GM18870 (cell line): ENCODE measurements around the gene ZFYVE28.

Experiments used
- ATAC-seq: cut with Tn5 transposase; IDR thresholded peaks from one replicate; pipeline ENCODE4 v1.9.1; 2021; ENCODE audit warnings: moderate library complexity; ENCODE audit not compliant: unreplicated experiment

Gene ZFYVE28

GRCh38 chr4:2412534-2412884 lies 5.9 kb downstream of the ZFYVE28 start:
- ATAC-seq = peak; percentile 41

DNA sequence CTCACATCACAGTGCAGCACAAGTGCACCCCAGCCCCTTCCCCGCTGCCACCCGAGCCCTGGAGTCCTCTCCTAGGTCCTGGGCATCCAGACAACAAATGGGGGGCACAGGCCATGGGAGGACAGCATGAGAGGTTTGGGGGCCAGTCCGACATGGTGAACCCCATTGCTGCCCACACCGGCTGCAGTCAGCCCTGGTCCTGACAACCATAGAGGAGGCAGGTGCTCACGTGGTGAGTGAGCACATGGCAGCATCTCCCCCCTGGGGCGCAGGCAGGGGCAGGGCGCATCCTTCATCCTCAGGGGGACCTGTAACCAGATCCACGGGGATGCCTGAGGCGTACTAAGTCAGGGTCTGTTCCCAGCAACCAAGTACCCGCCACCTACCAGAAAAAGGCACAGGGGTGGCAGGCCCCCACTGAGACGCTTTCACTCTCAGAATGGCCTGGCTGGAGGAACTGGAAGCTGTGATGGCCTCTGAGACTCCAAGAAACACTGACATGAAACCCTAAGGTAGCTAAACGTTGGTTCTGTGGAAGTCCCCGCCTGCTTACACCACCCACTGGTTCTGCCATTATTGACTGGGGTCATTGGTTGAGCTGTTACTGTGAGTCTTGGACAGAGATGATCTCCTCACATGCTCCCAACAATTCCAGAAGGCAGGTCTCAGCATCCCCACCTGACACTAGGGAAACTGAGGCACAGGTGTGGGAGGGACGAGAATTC lies 6.5 kb downstream of the ZFYVE28 start:
- no peak for ATAC-seq

DNA sequence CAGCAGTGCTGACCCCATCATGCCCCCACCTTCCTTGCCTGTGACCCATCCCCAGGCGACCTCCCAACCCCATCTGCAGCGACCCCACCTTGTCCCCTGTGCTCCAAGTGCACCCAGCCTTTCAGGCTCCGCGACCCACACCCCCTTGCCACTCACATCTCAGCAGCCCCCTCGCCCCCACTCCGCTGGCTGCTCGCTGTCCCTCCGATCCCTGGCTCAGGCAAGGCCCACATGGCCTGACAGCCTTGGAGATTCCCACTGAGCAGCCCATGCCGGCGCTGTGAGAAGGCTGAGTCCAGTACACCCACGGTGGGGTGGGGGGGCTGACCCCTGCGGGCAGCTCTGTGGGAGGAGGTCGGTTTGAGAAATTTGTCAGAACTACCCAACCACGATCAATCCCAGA lies 9.1 kb downstream of the ZFYVE28 start:
- no peak for ATAC-seq

- ATAC-seq = no peak
These were observed 9.5 kb downstream of the ZFYVE28 start for GRCh38 chr4:2408976-2409375.

GRCh38 chr4:2408401-2408958 lies 10.0 kb downstream of the ZFYVE28 start:
- no peak for ATAC-seq

DNA sequence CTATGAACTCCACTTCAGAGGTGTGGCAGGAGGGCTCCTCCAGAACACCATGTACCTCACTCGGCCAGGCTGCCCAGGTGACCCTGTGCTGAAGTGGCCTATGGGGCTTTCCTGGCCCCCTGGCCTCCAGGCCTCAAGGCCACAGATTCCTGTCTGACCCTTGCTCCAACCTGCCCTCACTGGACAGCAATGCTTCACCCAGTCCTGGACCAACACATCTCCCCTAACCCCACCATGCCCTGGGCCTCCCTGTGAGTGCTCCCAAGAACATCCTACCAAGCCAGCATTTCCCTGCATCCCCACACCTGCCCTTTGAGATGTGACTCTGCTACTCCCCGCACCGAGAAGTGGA lies 10.5 kb downstream of the ZFYVE28 start:
- no peak for ATAC-seq

GRCh38 chr4:2406920-2407319 lies 11.5 kb downstream of the ZFYVE28 start:
- no peak for ATAC-seq

DNA sequence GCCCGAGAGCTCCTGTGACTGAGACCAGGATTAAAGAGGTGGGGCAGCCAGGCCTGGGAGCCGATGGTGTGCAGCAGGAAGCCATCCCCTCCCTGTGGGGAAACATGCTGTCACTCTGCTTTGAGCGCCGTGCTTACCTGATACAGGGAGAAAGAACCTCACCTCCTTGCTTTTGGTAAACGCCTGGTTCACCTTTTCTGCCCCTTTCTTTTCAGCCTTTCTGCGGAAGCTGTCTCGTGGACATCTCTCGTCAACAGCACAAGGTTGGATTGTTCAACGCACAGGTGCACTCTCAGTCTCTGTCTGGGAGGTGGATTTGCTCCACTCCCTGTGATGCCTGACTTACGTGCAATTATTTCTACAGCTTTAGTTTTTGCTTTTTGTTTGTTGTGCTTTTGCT lies 12.0 kb downstream of the ZFYVE28 start:
- no peak for ATAC-seq

DNA sequence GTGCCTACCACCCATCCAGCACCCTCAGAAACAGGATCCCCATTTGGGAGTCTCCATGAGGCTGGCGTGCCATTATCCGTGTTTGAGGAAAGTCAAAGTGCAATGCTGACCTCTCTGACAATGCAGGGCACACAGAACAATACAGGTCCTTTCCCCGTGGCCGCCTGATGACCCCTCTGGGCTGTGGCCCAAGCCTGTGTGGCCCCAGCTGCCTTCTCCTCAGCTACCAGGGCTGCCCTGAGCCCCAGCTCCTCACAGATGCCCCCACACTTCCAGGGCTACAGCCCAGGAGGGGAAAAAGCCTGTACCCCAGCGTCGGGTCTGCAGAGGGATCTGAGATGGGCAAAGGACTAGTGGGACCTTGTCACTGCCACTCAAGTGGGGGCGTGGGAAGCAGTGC lies 15.5 kb downstream of the ZFYVE28 start:
- no peak for ATAC-seq

DNA sequence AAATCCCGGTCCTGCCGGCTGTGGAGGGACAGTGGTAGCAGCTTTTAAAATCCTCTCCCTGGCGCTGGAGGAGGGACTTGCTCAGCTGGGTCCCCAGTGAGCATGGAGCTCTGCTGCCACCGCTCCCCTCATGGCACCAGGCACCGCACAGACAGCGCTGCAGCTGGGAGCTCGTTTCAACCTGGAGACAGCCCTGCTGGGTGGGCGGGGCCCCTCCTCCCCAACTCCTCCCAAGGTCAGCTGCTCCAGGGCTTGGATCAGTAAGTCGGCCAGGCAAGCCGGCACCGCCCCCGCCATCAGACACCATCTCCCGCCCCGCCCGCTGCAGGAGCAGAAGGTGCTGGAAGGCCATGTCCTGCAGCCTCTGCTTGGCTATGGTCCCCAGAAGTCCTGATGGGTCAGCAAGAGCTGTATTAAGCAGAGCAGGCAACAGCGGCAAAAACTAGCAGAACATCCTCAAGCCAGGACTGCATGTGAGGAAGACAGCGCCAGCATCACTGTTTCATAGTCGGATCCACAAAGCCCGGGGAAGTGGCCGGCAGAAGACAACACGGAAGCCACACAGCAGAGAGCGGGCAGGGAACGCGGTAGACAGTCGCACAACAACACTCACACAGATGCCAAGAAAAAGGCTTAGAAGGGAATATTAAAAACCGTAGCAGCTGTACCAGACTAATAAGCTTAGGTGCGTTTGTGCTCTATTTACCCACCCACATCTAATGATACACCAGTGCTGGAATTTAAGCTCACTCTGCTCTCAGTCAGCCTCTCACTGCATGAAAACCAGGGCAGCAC lies 16.2 kb downstream of the ZFYVE28 start:
- ATAC-seq = no peak

DNA sequence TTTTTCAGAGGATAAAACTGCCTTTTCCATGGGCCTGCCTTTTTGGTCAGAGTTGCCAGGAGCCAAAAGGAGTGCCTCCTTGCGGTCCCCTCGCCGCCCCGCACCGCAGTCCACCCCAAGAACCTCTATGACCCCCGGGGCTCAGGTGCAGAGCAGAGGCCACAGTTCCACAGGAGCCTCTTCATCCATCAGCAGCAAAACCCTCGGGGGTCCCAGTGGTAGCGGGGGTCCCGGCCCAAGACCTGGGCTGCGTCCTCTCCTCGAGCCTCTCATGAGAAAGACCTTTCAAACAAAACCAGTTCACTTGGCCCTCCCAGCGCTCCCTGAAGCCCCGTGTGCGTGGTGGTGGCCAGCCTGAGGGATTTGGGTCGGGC lies 16.8 kb downstream of the ZFYVE28 start:
- no peak for ATAC-seq

- ATAC-seq = no peak
These were observed 17.4 kb downstream of the ZFYVE28 start for GRCh38 chr4:2400841-2401609.

- ATAC-seq = no peak
These were observed 18.7 kb downstream of the ZFYVE28 start for GRCh38 chr4:2399631-2400190.

DNA sequence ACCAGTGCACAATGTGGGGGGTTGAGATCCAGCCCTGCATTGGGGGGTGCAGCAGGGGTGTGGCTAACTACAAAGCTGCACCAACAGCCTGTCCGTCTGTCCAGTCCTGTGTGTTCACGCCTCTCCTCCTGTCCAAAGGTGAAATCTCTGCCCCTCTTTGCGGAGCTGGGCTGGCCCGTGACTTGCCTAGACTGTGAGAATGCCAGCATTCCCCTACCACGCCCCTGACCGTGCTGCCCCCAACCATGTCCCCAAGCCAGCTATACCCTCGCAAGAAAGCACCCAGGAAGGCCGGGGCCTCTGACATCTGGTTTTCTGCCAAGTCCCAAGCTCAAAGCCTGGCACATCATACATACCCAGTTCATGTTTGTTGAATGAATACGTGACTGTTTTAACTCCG lies 19.2 kb downstream of the ZFYVE28 start:
- no peak for ATAC-seq

DNA sequence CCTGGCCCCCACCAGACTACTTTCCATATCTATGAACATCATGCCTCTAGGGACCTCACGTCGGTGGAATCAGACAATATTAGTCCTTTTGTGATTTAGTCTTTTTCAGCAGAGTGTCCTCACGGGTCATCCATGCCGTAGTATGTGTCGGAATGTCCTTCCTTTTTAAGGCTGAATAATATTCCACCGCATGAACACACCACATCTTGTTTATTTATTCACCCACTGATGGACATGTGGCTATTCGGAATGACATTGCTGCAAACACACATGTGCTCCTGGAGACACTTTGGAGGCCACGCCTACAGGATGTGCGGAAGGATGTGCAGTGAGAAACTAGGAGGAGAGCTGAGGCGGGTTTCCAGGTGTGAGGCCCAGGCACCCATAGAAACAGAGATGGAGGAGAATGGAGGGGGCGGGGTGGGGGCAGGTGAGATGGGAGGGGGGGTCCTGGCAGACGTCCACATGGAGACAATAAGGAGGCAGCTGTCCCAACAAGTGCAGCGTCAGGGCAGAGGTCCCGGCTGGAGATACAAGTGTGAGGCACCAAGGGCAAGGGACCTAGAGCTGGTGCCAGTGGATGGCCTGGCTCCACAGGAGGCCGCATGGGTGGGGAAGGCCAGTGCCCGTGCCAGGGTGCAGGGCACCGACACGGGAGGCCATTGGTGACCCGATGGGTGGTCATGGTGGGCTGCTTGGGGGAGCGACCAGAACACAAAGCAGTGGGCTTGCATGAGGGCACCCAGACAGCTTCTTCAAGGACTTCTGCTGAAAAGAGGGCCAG lies 20.7 kb downstream of the ZFYVE28 start:
- ATAC-seq = no peak

DNA sequence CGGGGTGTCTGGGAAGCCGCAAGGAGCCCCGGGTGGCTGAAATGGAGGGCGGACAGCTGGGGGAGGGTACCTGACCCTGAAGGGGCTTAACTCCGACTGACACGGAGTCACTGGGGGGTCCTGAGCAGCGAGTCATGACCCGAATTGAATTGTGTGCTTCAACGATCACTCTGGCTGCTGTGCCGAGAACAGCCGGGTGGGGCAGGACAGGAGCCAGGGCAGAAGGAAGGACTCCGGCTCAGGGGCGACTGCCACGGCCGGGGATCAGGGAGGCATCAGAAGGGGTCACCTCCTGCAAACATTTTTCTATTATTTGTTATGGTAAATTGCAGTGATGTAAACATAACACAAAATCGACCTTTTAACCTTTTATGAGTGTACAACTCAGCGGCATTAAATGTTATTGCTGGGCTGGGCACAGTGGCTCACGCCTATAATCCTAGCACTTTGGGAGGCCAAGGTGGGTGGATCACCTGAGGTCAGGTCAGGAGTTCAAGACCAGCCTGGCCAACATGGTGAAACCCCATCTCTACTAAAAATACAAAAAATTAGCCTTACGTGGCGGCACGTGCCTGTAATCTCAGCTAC lies 21.6 kb downstream of the ZFYVE28 start:
- ATAC-seq = no peak

DNA sequence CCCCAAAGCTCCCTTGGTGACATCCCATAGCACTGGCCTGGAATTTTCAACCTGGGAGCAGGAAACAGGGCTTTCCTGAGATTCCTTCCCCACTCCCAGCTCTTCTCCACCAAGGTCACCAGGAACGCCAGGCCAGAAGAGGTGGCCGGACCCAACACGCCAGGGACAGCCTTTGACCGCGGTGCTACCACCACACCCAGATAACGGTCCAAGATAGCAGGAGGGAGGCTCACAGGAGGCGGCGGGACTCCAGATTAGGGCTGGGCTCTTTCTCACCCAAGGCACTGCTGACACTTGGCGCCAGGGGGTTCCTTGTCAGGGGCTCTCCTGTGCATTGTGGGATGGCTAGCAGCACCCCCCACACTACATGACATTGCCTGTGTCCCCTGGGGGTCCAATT lies 22.9 kb downstream of the ZFYVE28 start:
- no peak for ATAC-seq

DNA sequence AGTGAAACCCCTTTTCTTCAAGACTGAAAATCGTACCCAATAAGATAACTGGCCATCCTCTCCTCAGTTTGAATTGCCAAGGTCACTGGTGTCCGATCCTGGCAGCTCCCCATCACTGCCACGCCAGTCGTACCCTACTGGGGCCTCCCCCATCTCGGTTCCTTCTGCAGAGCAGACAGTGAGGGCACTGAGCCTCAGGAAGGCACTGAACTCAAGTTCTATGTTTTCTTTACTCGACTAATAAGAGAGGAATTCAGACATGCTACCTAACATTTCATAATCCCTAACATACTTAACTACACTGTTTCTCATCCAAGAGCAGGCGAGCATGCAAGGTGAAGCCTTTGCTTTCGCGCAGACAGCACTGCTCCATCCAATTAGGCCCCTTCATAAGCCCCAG lies 23.4 kb downstream of the ZFYVE28 start:
- ATAC-seq = no peak

- ATAC-seq = no peak
These were observed 23.9 kb downstream of the ZFYVE28 start for GRCh38 chr4:2394528-2394927.
